ENCODE data around the gene SYNDIG1L. TPM values are rescaled to one million over a fixed set of nuclear protein-coding genes. Genes with fewer than 3 reads are reported as not detected.

The SYNDIG1L gene
- total RNA-seq, result under 1 TPM in 2 of 4 donors, not detected in 2; 0.14 to 0.30 TPM

GRCh38 chr14:74426202-74426582 is at the start of gene SYNDIG1L:
Gene SYNDIG1L (minus strand): TSS chr14:74426210. CDS start chr14:74409744, 16,466 bp downstream.
- intact Hi-C loops (cut with DNase I; ENCODE audit: low total_unique reads), result no loop called here
- no peak for DNase-seq
- TF ChIP-seq POLR2A (IDR thresholded peaks at IDR 0.05) (no peak), CTCF (IDR thresholded peaks at IDR 0.05) (no peak)
- Histone ChIP-seq H3K36me3 (no peaks in the 10 kb centered on the region), H3K27me3 (no peaks in the 10 kb centered on the region), H3K9me3 (no peaks in the 10 kb centered on the region), H3K4me3 (no peak within 1 kb of the TSS), H3K27ac (no peak within 1 kb of the TSS), H3K4me1 (no peaks in the 10 kb centered on the region)

DNA sequence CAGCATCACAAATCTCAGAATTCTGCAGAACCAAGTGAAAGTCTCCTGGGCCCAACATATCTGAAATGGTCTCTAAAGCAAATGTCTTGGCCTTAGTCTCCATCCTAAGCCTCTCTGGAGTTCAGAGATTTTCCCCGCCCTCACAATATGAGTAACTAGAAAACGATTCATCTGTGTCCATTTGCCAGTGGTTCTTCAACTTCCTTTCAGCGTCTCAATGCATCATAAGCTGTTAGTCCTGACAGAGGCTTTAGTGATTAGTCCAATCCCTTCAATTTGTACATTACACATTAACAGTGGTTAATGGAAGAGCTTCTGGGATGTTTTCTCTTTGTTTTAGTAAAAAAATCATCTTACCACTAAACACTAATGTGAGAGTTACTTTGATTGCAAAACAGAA is 49.7 kb upstream of the SYNDIG1L start:
- Histone ChIP-seq H3K4me1 (no peaks in the 10 kb centered on the region), H3K9me3 (no peaks in the 10 kb centered on the region), H3K36me3 (no peaks in the 10 kb centered on the region), H3K4me3 (no peak overlapping the region), H3K27ac (no peak overlapping the region), H3K27me3 (no peaks in the 10 kb centered on the region)
- no peak for DNase-seq
- TF ChIP-seq CTCF (IDR thresholded peaks at IDR 0.05) (no peak), POLR2A (IDR thresholded peaks at IDR 0.05) (no peak)
- intact Hi-C loops (cut with DNase I; ENCODE audit: low total_unique reads), result no loop called here

- intact Hi-C loops (cut with DNase I; ENCODE audit: low total_unique reads), result no loop called here
- no peaks in the 10 kb centered on the region for H3K36me3 ChIP-seq
Measured at GRCh38 chr14:74474376-74474775, 48.4 kb upstream of the SYNDIG1L start.

GRCh38 chr14:74472601-74473000 is 46.6 kb upstream of the SYNDIG1L start:
- Histone ChIP-seq H3K27me3 (no peaks in the 10 kb centered on the region), H3K36me3 (no peaks in the 10 kb centered on the region), H3K4me1 (no peaks in the 10 kb centered on the region), H3K27ac (no peak overlapping the region), H3K4me3 (no peak overlapping the region), H3K9me3 (no peaks in the 10 kb centered on the region)
- no peak for DNase-seq
- intact Hi-C loops (cut with DNase I; ENCODE audit: low total_unique reads), result no loop called here
- TF ChIP-seq POLR2A (IDR thresholded peaks at IDR 0.05) (no peak), CTCF (IDR thresholded peaks at IDR 0.05) (no peak)

More at GRCh38 chr14:74474376-74474775, 48.4 kb upstream of the SYNDIG1L start:
- Histone ChIP-seq H3K4me3 (no peak overlapping the region), H3K27me3 (no peaks in the 10 kb centered on the region), H3K9me3 (no peaks in the 10 kb centered on the region), H3K27ac (no peak overlapping the region), H3K4me1 (no peaks in the 10 kb centered on the region)
- TF ChIP-seq POLR2A (IDR thresholded peaks at IDR 0.05), result no peak
- TF ChIP-seq CTCF (IDR thresholded peaks at IDR 0.05), result no peak
- DNase-seq, result no peak

- Histone ChIP-seq H3K27ac (no peak overlapping the region), H3K4me3 (no peak overlapping the region), H3K27me3 (no peaks in the 10 kb centered on the region), H3K9me3 (no peaks in the 10 kb centered on the region), H3K4me1 (no peaks in the 10 kb centered on the region), H3K36me3 (no peaks in the 10 kb centered on the region)
- DNase-seq, result no peak
- intact Hi-C loops (cut with DNase I; ENCODE audit: low total_unique reads), result no loop called here
- TF ChIP-seq CTCF (IDR thresholded peaks at IDR 0.05), result no peak
- TF ChIP-seq POLR2A (IDR thresholded peaks at IDR 0.05), result no peak
Measured at GRCh38 chr14:74469548-74470518, 43.8 kb upstream of the SYNDIG1L start.
